Measurements from ENCODE around the gene PBX3. TPM values are rescaled to one million over a fixed set of nuclear protein-coding genes. Genes with fewer than 3 reads are reported as not detected.
A peak's percentile ranks its signal among the peaks of the same experiment; 100 is the strongest.

Gene PBX3
- total RNA-seq, 1 experiment from 2014 or later, result 46.0 TPM

- H2BK5ac ChIP-seq (ENCODE audit: insufficient read length, low read length), result no peak overlapping the region
- no peak overlapping the region for H2AK5ac ChIP-seq (ENCODE audit: insufficient read length, low read length)
- H3K56ac ChIP-seq (ENCODE audit: insufficient read length, low read depth, low read length), result no peak overlapping the region
- no peaks in the 10 kb centered on the region for H3K23me2 ChIP-seq (ENCODE audit: insufficient read length, low read depth, low read length, poor library complexity, severe bottlenecking)
- no peak overlapping the region for H3K9ac ChIP-seq (ENCODE audit: extremely low read depth, insufficient read length, low read length)
- H3K9me3 ChIP-seq (ENCODE audit: control insufficient read depth, low read depth, low read length), result no peaks in the 10 kb centered on the region
- no peak overlapping the region for H2BK12ac ChIP-seq (ENCODE audit: insufficient read length, low read depth, low read length)
- no peak overlapping the region for H2BK15ac ChIP-seq (ENCODE audit: low read depth, low read length)
- no peaks in the 10 kb centered on the region for H3K79me1 ChIP-seq (ENCODE audit: insufficient read depth, low read depth, low read length, poor library complexity, severe bottlenecking)
- H2BK20ac ChIP-seq (ENCODE audit: low read depth, low read length, poor library complexity, severe bottlenecking), result no peak overlapping the region
- H3K9me3 Mint-ChIP-seq, result peaks cover 2 to 4% of the 10 kb centered on the region in 2 experiments; a peak in 3 of 5 replicates
- no peak overlapping the region for H3K4ac ChIP-seq (ENCODE audit: low read depth, low read length)
- no peak overlapping the region for H3K4me3 Mint-ChIP-seq
- peak overlapping the region in 1 of 3 experiments; percentile 53; a peak in 2 of 7 replicates for H3K27ac Mint-ChIP-seq
- TF ChIP-seq, protein P1, sequence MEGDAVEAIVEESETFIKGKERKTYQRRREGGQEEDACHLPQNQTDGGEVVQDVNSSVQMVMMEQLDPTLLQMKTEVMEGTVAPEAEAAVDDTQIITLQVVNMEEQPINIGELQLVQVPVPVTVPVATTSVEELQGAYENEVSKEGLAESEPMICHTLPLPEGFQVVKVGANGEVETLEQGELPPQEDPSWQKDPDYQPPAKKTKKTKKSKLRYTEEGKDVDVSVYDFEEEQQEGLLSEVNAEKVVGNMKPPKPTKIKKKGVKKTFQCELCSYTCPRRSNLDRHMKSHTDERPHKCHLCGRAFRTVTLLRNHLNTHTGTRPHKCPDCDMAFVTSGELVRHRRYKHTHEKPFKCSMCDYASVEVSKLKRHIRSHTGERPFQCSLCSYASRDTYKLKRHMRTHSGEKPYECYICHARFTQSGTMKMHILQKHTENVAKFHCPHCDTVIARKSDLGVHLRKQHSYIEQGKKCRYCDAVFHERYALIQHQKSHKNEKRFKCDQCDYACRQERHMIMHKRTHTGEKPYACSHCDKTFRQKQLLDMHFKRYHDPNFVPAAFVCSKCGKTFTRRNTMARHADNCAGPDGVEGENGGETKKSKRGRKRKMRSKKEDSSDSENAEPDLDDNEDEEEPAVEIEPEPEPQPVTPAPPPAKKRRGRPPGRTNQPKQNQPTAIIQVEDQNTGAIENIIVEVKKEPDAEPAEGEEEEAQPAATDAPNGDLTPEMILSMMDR (conservative IDR thresholded peaks at IDR 0.05), result no peak
- H3K4me1 ChIP-seq (ENCODE audit: insufficient read depth, low read length), result no peaks in the 10 kb centered on the region
- H3K18ac ChIP-seq (ENCODE audit: insufficient read length, low read depth, low read length), result no peak overlapping the region
- no peak overlapping the region for H2AFZ ChIP-seq (ENCODE audit: low read length)
- H4K20me1 ChIP-seq (ENCODE audit: control insufficient read depth, insufficient read depth, insufficient read length), result no peaks in the 10 kb centered on the region
- peaks cover 0 to 2% (median 0%) of the 10 kb centered on the region in 3 experiments; a peak in 1 of 7 replicates for H3K36me3 Mint-ChIP-seq (ENCODE audit: insufficient read depth in 1 of 3, low read depth in 3 of 3)
- no CpG with 5 or more reads among the region's 5 CpGs for WGBS (ENCODE audit: extremely low coverage, insufficient read length, low lambda C conversion rate)
- H3K27me3 Mint-ChIP-seq (ENCODE audit: low read depth), result no peaks in the 10 kb centered on the region; the same call in 1 of the 2 replicates
- no peak overlapping the region for H3T11ph ChIP-seq (ENCODE audit: low read length)
- no peak overlapping the region for H4K5ac ChIP-seq (ENCODE audit: insufficient read length, low read depth, low read length)
- no peak overlapping the region for H3K27ac ChIP-seq (ENCODE audit: insufficient read length, low read depth, low read length)
- no peak overlapping the region for H3K14ac ChIP-seq (ENCODE audit: insufficient read depth, low read length)
- no peak overlapping the region for H2BK120ac ChIP-seq (ENCODE audit: low read depth, low read length, poor library complexity, severe bottlenecking)
- H3K23ac ChIP-seq (ENCODE audit: insufficient read length, low read depth, low read length), result no peak overlapping the region
- no peaks in the 10 kb centered on the region for H3K27me3 ChIP-seq (ENCODE audit: insufficient read depth, low read length)
- peaks cover 4 to 7% of the 10 kb centered on the region in 2 experiments; a peak in 3 of 4 replicates for H3K4me1 Mint-ChIP-seq
- H3K4me2 ChIP-seq (ENCODE audit: insufficient read depth, insufficient read length, low read length), result no peak overlapping the region
- no peak overlapping the region for H4K8ac ChIP-seq (replicated peaks; ENCODE audit: insufficient read length, low read depth, low read length)
- no peak overlapping the region for H4K91ac ChIP-seq (ENCODE audit: insufficient read length, low read depth, low read length)
- H3K79me2 ChIP-seq (ENCODE audit: insufficient read depth, low read length), result no peaks in the 10 kb centered on the region
- no peak for DNase-seq
Observed at GRCh38 chr9:125987420-125987819, 240.2 kb downstream of the PBX3 start.
